Endodermal cell (in vitro differentiated cells): ENCODE measurements around the gene ZNF394. TPM values are rescaled to one million over a fixed set of nuclear protein-coding genes. Genes with fewer than 3 reads are reported as not detected.
A peak's percentile ranks its signal among the peaks of the same experiment; 100 is the strongest.

Experiments used
- DNase-seq: peaks from one replicate; pipeline ENCODE4 v3.0.0-alpha.2; 2017
- H3K27ac ChIP-seq: 2 replicates; pipeline ENCODE4 v1.5.1; 2013; ENCODE audit warnings: mild to moderate bottlenecking, low read depth, low read length, moderate library complexity
- H3K27me3 ChIP-seq: 2 replicates; pipeline ENCODE4 v1.6.1; 2013; ENCODE audit warnings: mild to moderate bottlenecking, low read length, moderate library complexity; ENCODE audit not compliant: insufficient read depth, control insufficient read depth, poor library complexity, severe bottlenecking
- H3K36me3 ChIP-seq: 2 replicates; pipeline ENCODE4 v1.7.0; 2013; ENCODE audit warnings: mild to moderate bottlenecking, low read length, moderate library complexity; ENCODE audit not compliant: control insufficient read depth, insufficient read depth
- H3K4me1 ChIP-seq: one replicate; pipeline ENCODE4 v1.7.0; 2013; ENCODE audit warnings: low read length; ENCODE audit not compliant: control insufficient read depth, insufficient read depth
- H3K4me3 ChIP-seq: 2 replicates; pipeline ENCODE4 v1.5.1; 2013; ENCODE audit warnings: mild to moderate bottlenecking, low read length, moderate library complexity
- H3K9ac ChIP-seq: 2 replicates; pipeline ENCODE4 v1.6.1; 2013; ENCODE audit warnings: mild to moderate bottlenecking, low read length, moderate library complexity; ENCODE audit not compliant: poor library complexity, severe bottlenecking; ENCODE audit errors: extremely low read depth
- H3K9me3 ChIP-seq: 2 replicates; pipeline ENCODE4 v1.6.1; 2013; ENCODE audit warnings: mild to moderate bottlenecking, low read length, moderate library complexity; ENCODE audit not compliant: control insufficient read depth
- H3K27ac Mint-ChIP-seq: 2 replicates; pipeline ENCODE4 v1.8.0; 2020; ENCODE audit warnings: mixed read lengths
- H3K27me3 Mint-ChIP-seq: 2 replicates; pipeline ENCODE4 v1.8.0; 2021; ENCODE audit warnings: mild to moderate bottlenecking, mixed read lengths; ENCODE audit not compliant: insufficient read depth
- H3K36me3 Mint-ChIP-seq: 2 replicates; pipeline ENCODE4 v1.8.0; 2020; ENCODE audit warnings: low read depth, mixed read lengths
- H3K4me1 Mint-ChIP-seq: 2 replicates; pipeline ENCODE4 v1.8.0; 2020; ENCODE audit warnings: mixed read lengths
- H3K4me3 Mint-ChIP-seq: 2 replicates; pipeline ENCODE4 v1.8.0; 2020; ENCODE audit warnings: mild to moderate bottlenecking, moderate library complexity, mixed read lengths
- H3K9me3 Mint-ChIP-seq: 2 replicates; pipeline ENCODE4 v1.8.0; 2020; ENCODE audit warnings: mild to moderate bottlenecking, mixed read lengths
- WGBS, 2 experiments: methylation state at CpG; one replicate each; pipeline versions ENCODE4 v1.1.5 to v1.1.7; 2013; ENCODE audit warnings: missing lambda C conversion rate in 2 of 2, mixed read lengths in 1 of 2; ENCODE audit not compliant: insufficient coverage in 1 of 2, insufficient read length in 1 of 2; 5-methylcytosine and 5-hydroxymethylcytosine counted together
- total RNA-seq, 2 donors: library from RNA; stranded (reverse); fragmentation: NEBNext Ultra II Directional in 1 of 2; extraction: Animal tissue kit (Norgen Biotek cat#: 25700) in 1 of 2; gene quantifications; 2 replicates in 1 of 2; 3 replicates in 1 of 2; pipeline ENCODE4 v1.2.1, GENCODE V29; 2021
- TF ChIP-seq, protein P1 (sequence below): fragments of 200-600 bp; sonication (generic); conservative IDR thresholded peaks from 2 replicates; pipeline ENCODE4 v1.5.0; 2021; ENCODE audit warnings: antibody characterized with exemption, mild to moderate bottlenecking

ZNF394 gene
- total RNA-seq, 2 donors from 2014 or later: 21.0 to 22.0 TPM

DNA sequence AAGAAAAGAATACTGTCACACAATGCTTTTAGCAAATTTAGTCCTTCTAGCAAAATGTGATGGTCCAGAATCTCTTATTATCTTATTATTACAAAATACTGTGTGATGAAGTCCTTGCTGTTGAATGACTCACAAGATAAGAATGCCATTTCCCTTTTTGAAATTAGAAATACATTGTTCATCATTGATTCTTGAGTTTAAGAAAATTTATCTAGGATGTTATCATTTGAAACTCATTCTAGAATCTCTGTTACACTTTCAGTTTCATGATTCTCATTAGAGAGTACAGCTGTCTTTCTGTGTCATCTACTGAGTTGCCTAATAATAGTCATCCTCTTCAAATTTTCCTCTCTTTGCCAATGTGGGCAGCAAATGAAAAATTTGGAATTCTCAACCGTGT is 14.0 kb upstream of the ZNF394 start:
- no peak for DNase-seq
- Mint-ChIP-seq H3K4me3 (no peak overlapping the region), H3K4me1 (no peaks in the 10 kb centered on the region), H3K27me3 (no peaks in the 10 kb centered on the region), H3K27ac (no peak overlapping the region), H3K36me3 (peaks cover 54% of the 10 kb centered on the region), H3K9me3 (no peaks in the 10 kb centered on the region)
- Histone ChIP-seq H3K27ac (no peak overlapping the region), H3K27me3 (no peaks in the 10 kb centered on the region), H3K4me3 (no peak overlapping the region), H3K9ac (no peak overlapping the region), H3K36me3 (peaks cover 47% of the 10 kb centered on the region), H3K4me1 (no peaks in the 10 kb centered on the region), H3K9me3 (no peaks in the 10 kb centered on the region)
- 92 to 94% methylated on average over 1 of the region's 1 CpG for WGBS, 2 experiments
- TF ChIP-seq, protein P1, sequence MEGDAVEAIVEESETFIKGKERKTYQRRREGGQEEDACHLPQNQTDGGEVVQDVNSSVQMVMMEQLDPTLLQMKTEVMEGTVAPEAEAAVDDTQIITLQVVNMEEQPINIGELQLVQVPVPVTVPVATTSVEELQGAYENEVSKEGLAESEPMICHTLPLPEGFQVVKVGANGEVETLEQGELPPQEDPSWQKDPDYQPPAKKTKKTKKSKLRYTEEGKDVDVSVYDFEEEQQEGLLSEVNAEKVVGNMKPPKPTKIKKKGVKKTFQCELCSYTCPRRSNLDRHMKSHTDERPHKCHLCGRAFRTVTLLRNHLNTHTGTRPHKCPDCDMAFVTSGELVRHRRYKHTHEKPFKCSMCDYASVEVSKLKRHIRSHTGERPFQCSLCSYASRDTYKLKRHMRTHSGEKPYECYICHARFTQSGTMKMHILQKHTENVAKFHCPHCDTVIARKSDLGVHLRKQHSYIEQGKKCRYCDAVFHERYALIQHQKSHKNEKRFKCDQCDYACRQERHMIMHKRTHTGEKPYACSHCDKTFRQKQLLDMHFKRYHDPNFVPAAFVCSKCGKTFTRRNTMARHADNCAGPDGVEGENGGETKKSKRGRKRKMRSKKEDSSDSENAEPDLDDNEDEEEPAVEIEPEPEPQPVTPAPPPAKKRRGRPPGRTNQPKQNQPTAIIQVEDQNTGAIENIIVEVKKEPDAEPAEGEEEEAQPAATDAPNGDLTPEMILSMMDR: no peak

DNA sequence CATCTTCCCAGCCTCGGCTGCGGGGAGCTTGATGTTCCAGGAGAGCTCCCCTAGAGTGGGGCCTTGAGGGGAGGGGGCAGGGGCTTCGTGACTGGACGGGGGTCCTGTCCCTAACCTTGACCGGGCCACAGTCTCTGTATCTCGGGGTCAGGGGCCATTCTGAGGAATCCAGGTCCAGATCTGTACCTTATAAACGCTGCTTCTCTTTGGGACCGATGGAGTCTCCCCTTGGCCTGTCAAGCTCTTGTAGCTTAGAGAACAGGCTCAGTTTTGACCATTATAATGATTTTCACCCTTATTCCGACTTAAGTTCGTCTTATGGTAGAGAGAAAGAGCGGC is 5.2 kb upstream of the ZNF394 start:
- DNase-seq: no peak
- H3K4me3 Mint-ChIP-seq: peak overlapping the region; percentile 83
- Histone ChIP-seq H3K4me1 (no peaks in the 10 kb centered on the region), H3K27me3 (no peaks in the 10 kb centered on the region), H3K36me3 (peaks cover 8% of the 10 kb centered on the region), H3K9me3 (no peaks in the 10 kb centered on the region), H3K9ac (peak overlapping the region; percentile 51), H3K27ac (no peak overlapping the region), H3K4me3 (peak overlapping the region; percentile 91)
- TF ChIP-seq, protein P1: no peak
- H3K27me3 Mint-ChIP-seq: no peaks in the 10 kb centered on the region
- peak overlapping the region; percentile 64 for H3K27ac Mint-ChIP-seq
- H3K4me1 Mint-ChIP-seq: peaks cover 13% of the 10 kb centered on the region
- peaks cover 20% of the 10 kb centered on the region for H3K36me3 Mint-ChIP-seq
- 2 to 3% methylated on average over 5 to 11 of the region's 11 CpGs for WGBS, 2 experiments
- no peaks in the 10 kb centered on the region for H3K9me3 Mint-ChIP-seq

DNA sequence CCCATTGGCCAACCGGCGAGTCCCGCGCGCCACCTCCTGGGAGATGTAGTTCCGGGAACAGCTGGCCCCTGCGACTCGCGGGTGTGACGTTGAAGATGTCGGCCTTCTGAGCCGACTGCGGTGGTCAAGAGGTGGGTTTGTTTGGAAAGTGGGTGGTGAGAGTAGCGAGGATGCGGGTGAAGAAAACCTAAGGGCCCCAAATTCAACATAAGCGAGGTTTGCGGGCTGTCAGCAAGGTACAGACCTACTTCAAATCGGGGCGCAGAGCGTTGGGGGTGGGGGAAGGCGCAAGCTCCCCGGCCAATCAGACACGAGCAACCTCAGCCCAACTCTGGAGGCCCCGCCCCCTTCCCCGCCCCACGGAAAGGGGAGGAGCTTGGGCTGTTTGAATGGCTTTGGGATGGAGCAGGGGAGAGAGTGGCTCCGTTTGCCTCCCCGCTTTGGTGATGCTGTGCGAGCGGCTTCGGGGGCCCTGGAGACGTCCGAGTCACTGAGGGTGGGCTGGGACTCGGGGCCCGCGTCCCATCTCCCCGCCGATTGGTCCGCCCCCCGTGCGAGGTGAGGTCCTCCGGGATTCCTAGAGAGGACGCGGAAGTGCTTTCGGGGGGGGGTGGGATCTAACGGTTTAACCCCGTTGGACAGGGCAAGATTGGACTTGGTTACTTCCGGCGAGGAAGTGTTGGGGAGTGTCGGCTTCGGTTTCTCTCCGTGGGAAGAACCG is 4.7 kb upstream of the ZNF394 start, which contains the start of gene ZKSCAN5:
TSS of gene ZKSCAN5 (plus strand) at position 60 of the 721 bp plus-strand sequence. CDS start 1,383 bp downstream, outside the sequence.
- Histone ChIP-seq H3K4me3 (peak within 1 kb of the TSS; percentile 91), H3K36me3 (peaks cover 6% of the 10 kb centered on the region), H3K27ac (peak within 1 kb of the TSS; percentile 85), H3K4me1 (no peaks in the 10 kb centered on the region), H3K9me3 (no peaks in the 10 kb centered on the region), H3K9ac (peak within 1 kb of the TSS; percentile 51), H3K27me3 (no peaks in the 10 kb centered on the region)
- Mint-ChIP-seq H3K27ac (peak within 1 kb of the TSS; percentile 97), H3K4me1 (peaks cover 13% of the 10 kb centered on the region), H3K27me3 (no peaks in the 10 kb centered on the region), H3K9me3 (no peaks in the 10 kb centered on the region), H3K4me3 (peak within 1 kb of the TSS; percentile 83), H3K36me3 (peaks cover 19% of the 10 kb centered on the region)
- TF ChIP-seq, protein P1: no peak
- 0% methylated on average over 7 to 53 of the region's 53 CpGs for WGBS, 2 experiments
- peak; percentile 99 for DNase-seq
